ENCODE measurements around the gene PSORS1C2. TPM values are rescaled to one million over a fixed set of nuclear protein-coding genes. Genes with fewer than 3 reads are reported as not detected.

The PSORS1C2 gene
- total RNA-seq, 4 donors from 2014 or later, result not detected

GRCh38 chr6:31132806-31133205 is 6.1 kb downstream of the PSORS1C2 start:
- intact Hi-C loops (cut with DNase I), result no loop called here
- WGBS, 2 donors, result 79% methylated on average over 6 of the region's 6 CpGs
- H3K36me3 ChIP-seq, result no peaks in the 10 kb centered on the region
- no peaks in the 10 kb centered on the region for H3K9me3 ChIP-seq
- no peak overlapping the region for H3K27ac ChIP-seq
- no peak for DNase-seq
- no peak for TF ChIP-seq CTCF (IDR thresholded peaks at IDR 0.05)
- TF ChIP-seq POLR2A (IDR thresholded peaks at IDR 0.05), result no peak
- no peak overlapping the region for H3K4me3 ChIP-seq (replicated peaks in 1 of 3)
- H3K27me3 ChIP-seq, result no peaks in the 10 kb centered on the region
- H3K4me1 ChIP-seq, result peaks cover 0 to 3% of the 10 kb centered on the region in 2 donors

- Histone ChIP-seq H3K36me3 (no peaks in the 10 kb centered on the region), H3K4me1 (peaks cover 0 to under 1% of the 10 kb centered on the region in 2 donors), H3K27ac (no peak overlapping the region), H3K9me3 (no peaks in the 10 kb centered on the region), H3K27me3 (no peaks in the 10 kb centered on the region), H3K4me3 (replicated peaks in 1 of 3) (no peak overlapping the region)
- TF ChIP-seq CTCF (IDR thresholded peaks at IDR 0.05), result no peak
- TF ChIP-seq POLR2A (IDR thresholded peaks at IDR 0.05), result no peak
- intact Hi-C loops (cut with DNase I), result no loop called here
- no peak for DNase-seq
- WGBS, 2 donors, result 89% methylated on average over 3 of the region's 3 CpGs
Measured at GRCh38 chr6:31131595-31131994, 7.3 kb downstream of the PSORS1C2 start.

GRCh38 chr6:31130751-31131150 is 8.1 kb downstream of the PSORS1C2 start:
- Histone ChIP-seq H3K27me3 (no peaks in the 10 kb centered on the region), H3K9me3 (no peaks in the 10 kb centered on the region), H3K4me1 (peaks cover 0 to 8% of the 10 kb centered on the region in 2 donors), H3K36me3 (no peaks in the 10 kb centered on the region), H3K4me3 (replicated peaks in 1 of 3) (no peak overlapping the region), H3K27ac (no peak overlapping the region)
- no peak for DNase-seq
- intact Hi-C loops (cut with DNase I), result no loop called here
- 94 to 99% methylated on average over 3 of the region's 3 CpGs for WGBS, 2 donors
- no peak for TF ChIP-seq POLR2A (IDR thresholded peaks at IDR 0.05)
- TF ChIP-seq CTCF (IDR thresholded peaks at IDR 0.05), result no peak

GRCh38 chr6:31129130-31129529 is 9.7 kb downstream of the PSORS1C2 start:
- Histone ChIP-seq H3K36me3 (no peaks in the 10 kb centered on the region), H3K4me1 (peaks cover 4 to 23% of the 10 kb centered on the region in 2 donors), H3K4me3 (replicated peaks in 1 of 3) (no peak overlapping the region), H3K9me3 (no peaks in the 10 kb centered on the region), H3K27me3 (no peaks in the 10 kb centered on the region), H3K27ac (no peak overlapping the region)
- no peak for DNase-seq
- intact Hi-C loops (cut with DNase I), result no loop called here
- WGBS, 2 donors, result 58 to 62% methylated on average over 4 of the region's 4 CpGs
- TF ChIP-seq CTCF (IDR thresholded peaks at IDR 0.05) (no peak), POLR2A (IDR thresholded peaks at IDR 0.05) (no peak)

GRCh38 chr6:31128093-31128676 is 10.7 kb downstream of the PSORS1C2 start:
- 6 to 7% methylated on average over 8 of the region's 8 CpGs for WGBS, 2 donors
- peak; percentile 72 to 79 for DNase-seq
- no peaks in the 10 kb centered on the region for H3K27me3 ChIP-seq
- H3K4me1 ChIP-seq, result peaks cover 4 to 31% of the 10 kb centered on the region in 2 donors
- H3K27ac ChIP-seq, result no peak overlapping the region
- H3K4me3 ChIP-seq (replicated peaks in 1 of 3), result no peak overlapping the region
- intact Hi-C loops (cut with DNase I), result no loop called here
- TF ChIP-seq CTCF (IDR thresholded peaks at IDR 0.05) (peak; percentile 64 to 94 (median 72)), POLR2A (IDR thresholded peaks at IDR 0.05) (no peak)
- H3K9me3 ChIP-seq, result no peaks in the 10 kb centered on the region
- H3K36me3 ChIP-seq, result no peaks in the 10 kb centered on the region
